DND-41 (cell line): Measurements from ENCODE around the gene XKR7.

Source experiments
- CTCF ChIP-seq: IDR thresholded peaks from 2 replicates; pipeline ENCODE4 v1.5.1; 2012; ENCODE audit warnings: borderline replicate concordance, low read length, moderate library complexity, mild to moderate bottlenecking; ENCODE audit not compliant: poor library complexity, severe bottlenecking; ENCODE audit errors: extremely low read depth
- EZH2 ChIP-seq: IDR thresholded peaks from 3 replicates; pipeline ENCODE4 v1.6.1; 2012; ENCODE audit warnings: borderline replicate concordance, low read depth, mild to moderate bottlenecking, moderate library complexity, low read length, inconsistent platforms; ENCODE audit not compliant: severe bottlenecking

- TF ChIP-seq CTCF (no peak), EZH2 (no peak)
These were observed 68.3 kb downstream of the XKR7 start for GRCh38 chr20:32036252-32036651.
